ENCODE data around the gene SLC4A4.

The SLC4A4 gene

GRCh38 chr4:71369536-71369935, 30.7 kb downstream of the SLC4A4 start:
- H3K4me3 ChIP-seq (ENCODE audit: low read depth, low read length): no peak overlapping the region
- TF ChIP-seq, protein P1, sequence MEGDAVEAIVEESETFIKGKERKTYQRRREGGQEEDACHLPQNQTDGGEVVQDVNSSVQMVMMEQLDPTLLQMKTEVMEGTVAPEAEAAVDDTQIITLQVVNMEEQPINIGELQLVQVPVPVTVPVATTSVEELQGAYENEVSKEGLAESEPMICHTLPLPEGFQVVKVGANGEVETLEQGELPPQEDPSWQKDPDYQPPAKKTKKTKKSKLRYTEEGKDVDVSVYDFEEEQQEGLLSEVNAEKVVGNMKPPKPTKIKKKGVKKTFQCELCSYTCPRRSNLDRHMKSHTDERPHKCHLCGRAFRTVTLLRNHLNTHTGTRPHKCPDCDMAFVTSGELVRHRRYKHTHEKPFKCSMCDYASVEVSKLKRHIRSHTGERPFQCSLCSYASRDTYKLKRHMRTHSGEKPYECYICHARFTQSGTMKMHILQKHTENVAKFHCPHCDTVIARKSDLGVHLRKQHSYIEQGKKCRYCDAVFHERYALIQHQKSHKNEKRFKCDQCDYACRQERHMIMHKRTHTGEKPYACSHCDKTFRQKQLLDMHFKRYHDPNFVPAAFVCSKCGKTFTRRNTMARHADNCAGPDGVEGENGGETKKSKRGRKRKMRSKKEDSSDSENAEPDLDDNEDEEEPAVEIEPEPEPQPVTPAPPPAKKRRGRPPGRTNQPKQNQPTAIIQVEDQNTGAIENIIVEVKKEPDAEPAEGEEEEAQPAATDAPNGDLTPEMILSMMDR (IDR thresholded peaks at IDR 0.05; ENCODE audit: low read depth, low read length): no peak
- TF ChIP-seq, protein P2, sequence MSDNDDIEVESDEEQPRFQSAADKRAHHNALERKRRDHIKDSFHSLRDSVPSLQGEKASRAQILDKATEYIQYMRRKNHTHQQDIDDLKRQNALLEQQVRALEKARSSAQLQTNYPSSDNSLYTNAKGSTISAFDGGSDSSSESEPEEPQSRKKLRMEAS (IDR thresholded peaks at IDR 0.05; ENCODE audit: low read depth, low read length): no peak
- TF ChIP-seq MYC (IDR thresholded peaks at IDR 0.05; ENCODE audit: low read depth, low read length): no peak
- no peak for TF ChIP-seq POLR2A (IDR thresholded peaks at IDR 0.05; ENCODE audit: extremely low read depth, insufficient read length)
- DNase-seq (ENCODE audit: low read depth): no peak

DNA sequence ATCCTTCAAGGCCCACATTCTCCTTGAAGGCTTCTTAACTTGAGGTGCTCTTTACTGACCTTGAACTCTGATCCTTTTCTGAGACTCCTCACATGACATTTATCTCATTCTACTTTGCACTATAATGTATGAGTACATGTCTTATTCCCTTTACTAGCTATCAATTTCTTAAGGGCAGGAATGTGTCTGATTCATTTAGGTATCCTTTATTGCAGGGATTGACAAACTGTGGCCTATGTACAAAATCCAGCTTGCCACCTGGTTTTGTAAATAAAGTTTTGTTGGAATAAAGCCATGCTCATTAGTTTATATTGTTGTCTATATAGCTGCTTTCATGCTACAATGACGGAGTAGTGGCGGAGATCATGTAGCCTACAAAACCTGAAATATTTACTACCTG, 36.7 kb downstream of the SLC4A4 start:
- no peak overlapping the region for H3K4me3 ChIP-seq (ENCODE audit: low read depth, low read length)
- TF ChIP-seq, protein P2 (IDR thresholded peaks at IDR 0.05; ENCODE audit: low read depth, low read length): no peak
- TF ChIP-seq POLR2A (IDR thresholded peaks at IDR 0.05; ENCODE audit: extremely low read depth, insufficient read length) (no peak), MYC (IDR thresholded peaks at IDR 0.05; ENCODE audit: low read depth, low read length) (no peak)
- TF ChIP-seq, protein P1 (IDR thresholded peaks at IDR 0.05; ENCODE audit: low read depth, low read length): no peak
- DNase-seq (ENCODE audit: low read depth): no peak

- no peak for DNase-seq (ENCODE audit: low read depth)
- no peak overlapping the region for H3K4me3 ChIP-seq (ENCODE audit: low read depth, low read length)
- TF ChIP-seq POLR2A (IDR thresholded peaks at IDR 0.05; ENCODE audit: extremely low read depth, insufficient read length) (no peak), MYC (IDR thresholded peaks at IDR 0.05; ENCODE audit: low read depth, low read length) (no peak)
- TF ChIP-seq, protein P1 (IDR thresholded peaks at IDR 0.05; ENCODE audit: low read depth, low read length): no peak
These were observed 38.7 kb downstream of the SLC4A4 start for GRCh38 chr4:71377561-71377960.

GRCh38 chr4:71379126-71379525, 40.3 kb downstream of the SLC4A4 start:
- H3K4me3 ChIP-seq (ENCODE audit: low read depth, low read length): no peak overlapping the region
- no peak for DNase-seq (ENCODE audit: low read depth)
- TF ChIP-seq, protein P2 (IDR thresholded peaks at IDR 0.05; ENCODE audit: low read depth, low read length): no peak
- no peak for TF ChIP-seq POLR2A (IDR thresholded peaks at IDR 0.05; ENCODE audit: extremely low read depth, insufficient read length)
- TF ChIP-seq, protein P1 (IDR thresholded peaks at IDR 0.05; ENCODE audit: low read depth, low read length): no peak
- TF ChIP-seq MYC (IDR thresholded peaks at IDR 0.05; ENCODE audit: low read depth, low read length): no peak

- no peak overlapping the region for H3K4me3 ChIP-seq (ENCODE audit: low read depth, low read length)
- no peak for DNase-seq (ENCODE audit: low read depth)
- TF ChIP-seq MYC (IDR thresholded peaks at IDR 0.05; ENCODE audit: low read depth, low read length) (no peak), POLR2A (IDR thresholded peaks at IDR 0.05; ENCODE audit: extremely low read depth, insufficient read length) (no peak)
- TF ChIP-seq, protein P1 (IDR thresholded peaks at IDR 0.05; ENCODE audit: low read depth, low read length): no peak
- TF ChIP-seq, protein P2 (IDR thresholded peaks at IDR 0.05; ENCODE audit: low read depth, low read length): no peak
These were observed 42.0 kb downstream of the SLC4A4 start for GRCh38 chr4:71380788-71381187.
